ENCODE results near the gene TTF1.
"Not testable (repeated sequence)": the region's sequence is repeated elsewhere in the genome, so short reads cannot be mapped to it uniquely, and the experiment has no call there.

The TTF1 gene

GRCh38 chr9:132384376-132384775, 22.3 kb downstream of the TTF1 start:
- H2AFZ ChIP-seq (ENCODE audit: low read length): no peak overlapping the region
- H3K27me3 ChIP-seq (ENCODE audit: insufficient read depth, low read length): no peaks in the 10 kb centered on the region
- peaks cover 11% of the 10 kb centered on the region for H3F3A ChIP-seq (ENCODE audit: insufficient read depth, low read length)
- H3K79me2 ChIP-seq (ENCODE audit: insufficient read depth, low read length): no peaks in the 10 kb centered on the region
- H3K9me2 ChIP-seq (ENCODE audit: low read depth, low read length): no peaks in the 10 kb centered on the region
- peak overlapping the region; percentile 18 for H3K4me3 ChIP-seq (ENCODE audit: low read depth, low read length, poor library complexity, severe bottlenecking)
- no peaks in the 10 kb centered on the region for H3K9me3 ChIP-seq (ENCODE audit: low read length)
- H4K20me1 ChIP-seq (ENCODE audit: insufficient read depth, low read length): no peaks in the 10 kb centered on the region
- peaks cover 51% of the 10 kb centered on the region for H3K4me1 ChIP-seq (ENCODE audit: insufficient read depth, low read length, severe bottlenecking)
- no peak for TF ChIP-seq EZH2 (IDR thresholded peaks at IDR 0.05; ENCODE audit: borderline replicate concordance, low read length)
- TF ChIP-seq, protein P1, sequence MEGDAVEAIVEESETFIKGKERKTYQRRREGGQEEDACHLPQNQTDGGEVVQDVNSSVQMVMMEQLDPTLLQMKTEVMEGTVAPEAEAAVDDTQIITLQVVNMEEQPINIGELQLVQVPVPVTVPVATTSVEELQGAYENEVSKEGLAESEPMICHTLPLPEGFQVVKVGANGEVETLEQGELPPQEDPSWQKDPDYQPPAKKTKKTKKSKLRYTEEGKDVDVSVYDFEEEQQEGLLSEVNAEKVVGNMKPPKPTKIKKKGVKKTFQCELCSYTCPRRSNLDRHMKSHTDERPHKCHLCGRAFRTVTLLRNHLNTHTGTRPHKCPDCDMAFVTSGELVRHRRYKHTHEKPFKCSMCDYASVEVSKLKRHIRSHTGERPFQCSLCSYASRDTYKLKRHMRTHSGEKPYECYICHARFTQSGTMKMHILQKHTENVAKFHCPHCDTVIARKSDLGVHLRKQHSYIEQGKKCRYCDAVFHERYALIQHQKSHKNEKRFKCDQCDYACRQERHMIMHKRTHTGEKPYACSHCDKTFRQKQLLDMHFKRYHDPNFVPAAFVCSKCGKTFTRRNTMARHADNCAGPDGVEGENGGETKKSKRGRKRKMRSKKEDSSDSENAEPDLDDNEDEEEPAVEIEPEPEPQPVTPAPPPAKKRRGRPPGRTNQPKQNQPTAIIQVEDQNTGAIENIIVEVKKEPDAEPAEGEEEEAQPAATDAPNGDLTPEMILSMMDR (IDR thresholded peaks at IDR 0.05; ENCODE audit: low read length): no peak
- H3K4me2 ChIP-seq (ENCODE audit: low read length): peak overlapping the region; percentile 59
- peak overlapping the region; percentile 48; the same call in 1 of the 2 replicates for H3K9ac ChIP-seq (ENCODE audit: low read length)
- peak overlapping the region; percentile 99 for H3K27ac ChIP-seq (ENCODE audit: low read depth, low read length, poor library complexity, severe bottlenecking)
- H3K36me3 ChIP-seq (ENCODE audit: insufficient read depth, low read length): peaks cover 50% of the 10 kb centered on the region

GRCh38 chr9:132383462-132383883, 23.2 kb downstream of the TTF1 start:
- Histone ChIP-seq H3K4me1 (ENCODE audit: insufficient read depth, low read length, severe bottlenecking) (peaks cover 51% of the 10 kb centered on the region), H4K20me1 (ENCODE audit: insufficient read depth, low read length) (no peaks in the 10 kb centered on the region), H3K9me2 (ENCODE audit: low read depth, low read length) (no peaks in the 10 kb centered on the region), H3K27ac (ENCODE audit: low read depth, low read length, poor library complexity, severe bottlenecking) (peak overlapping the region; percentile 99), H3K4me2 (ENCODE audit: low read length) (peak overlapping the region; percentile 59), H3K36me3 (ENCODE audit: insufficient read depth, low read length) (peaks cover 51% of the 10 kb centered on the region), H3K27me3 (ENCODE audit: insufficient read depth, low read length) (no peaks in the 10 kb centered on the region), H3F3A (ENCODE audit: insufficient read depth, low read length) (peaks cover 11% of the 10 kb centered on the region), H3K4me3 (ENCODE audit: low read depth, low read length, poor library complexity, severe bottlenecking) (peak overlapping the region; percentile 27), H2AFZ (ENCODE audit: low read length) (no peak overlapping the region), H3K9me3 (ENCODE audit: low read length) (no peaks in the 10 kb centered on the region), H3K79me2 (ENCODE audit: insufficient read depth, low read length) (no peaks in the 10 kb centered on the region), H3K9ac (ENCODE audit: low read length) (peak overlapping the region; percentile 56)
- TF ChIP-seq, protein P1 (IDR thresholded peaks at IDR 0.05; ENCODE audit: low read length): peak; percentile 27
- no peak for TF ChIP-seq EZH2 (IDR thresholded peaks at IDR 0.05; ENCODE audit: borderline replicate concordance, low read length)

DNA sequence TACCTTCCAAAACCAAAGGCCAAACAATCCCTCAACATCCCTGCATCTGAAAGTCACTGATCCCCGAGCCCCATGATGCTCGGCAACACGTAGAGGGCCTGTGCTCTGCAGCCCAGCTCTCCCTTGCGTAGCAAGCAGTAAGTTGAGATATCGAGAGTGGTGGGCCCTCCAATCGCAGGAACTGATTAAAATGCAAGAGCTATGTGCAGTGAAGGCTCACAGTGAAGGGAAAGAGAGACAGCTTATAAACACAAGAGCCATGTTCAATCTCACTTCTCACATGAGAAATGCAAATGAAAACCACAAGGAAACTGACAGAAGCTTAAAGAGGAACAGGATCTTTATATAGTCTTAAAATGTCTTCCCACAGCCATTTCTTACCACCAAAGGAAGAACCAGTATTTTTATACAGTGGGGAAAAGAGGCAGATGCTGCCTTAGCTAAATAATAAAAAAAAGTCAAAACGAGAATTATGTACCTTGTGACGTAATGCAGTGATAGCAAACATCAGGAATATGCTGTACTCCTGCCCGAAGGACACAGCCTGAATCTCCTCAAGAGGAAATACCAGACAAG, 24.6 kb downstream of the TTF1 start:
- H3K9ac ChIP-seq (ENCODE audit: low read length): peak overlapping the region; percentile 51
- no peak for TF ChIP-seq EZH2 (IDR thresholded peaks at IDR 0.05; ENCODE audit: borderline replicate concordance, low read length)
- TF ChIP-seq, protein P1 (IDR thresholded peaks at IDR 0.05; ENCODE audit: low read length): no peak
- H3K4me1 ChIP-seq (ENCODE audit: insufficient read depth, low read length, severe bottlenecking): peaks cover 51% of the 10 kb centered on the region
- H3K36me3 ChIP-seq (ENCODE audit: insufficient read depth, low read length): peaks cover 50% of the 10 kb centered on the region
- H3K27me3 ChIP-seq (ENCODE audit: insufficient read depth, low read length): no peaks in the 10 kb centered on the region
- H3K4me3 ChIP-seq (ENCODE audit: low read depth, low read length, poor library complexity, severe bottlenecking): peak overlapping the region; percentile 22
- H3F3A ChIP-seq (ENCODE audit: insufficient read depth, low read length): peaks cover 11% of the 10 kb centered on the region
- H3K9me2 ChIP-seq (ENCODE audit: low read depth, low read length): no peaks in the 10 kb centered on the region
- H3K79me2 ChIP-seq (ENCODE audit: insufficient read depth, low read length): no peaks in the 10 kb centered on the region
- no peak overlapping the region for H2AFZ ChIP-seq (ENCODE audit: low read length)
- peak overlapping the region; percentile 61 for H3K4me2 ChIP-seq (ENCODE audit: low read length)
- peak overlapping the region; percentile 99 for H3K27ac ChIP-seq (ENCODE audit: low read depth, low read length, poor library complexity, severe bottlenecking)
- H3K9me3 ChIP-seq (ENCODE audit: low read length): no peaks in the 10 kb centered on the region
- no peaks in the 10 kb centered on the region for H4K20me1 ChIP-seq (ENCODE audit: insufficient read depth, low read length)

DNA sequence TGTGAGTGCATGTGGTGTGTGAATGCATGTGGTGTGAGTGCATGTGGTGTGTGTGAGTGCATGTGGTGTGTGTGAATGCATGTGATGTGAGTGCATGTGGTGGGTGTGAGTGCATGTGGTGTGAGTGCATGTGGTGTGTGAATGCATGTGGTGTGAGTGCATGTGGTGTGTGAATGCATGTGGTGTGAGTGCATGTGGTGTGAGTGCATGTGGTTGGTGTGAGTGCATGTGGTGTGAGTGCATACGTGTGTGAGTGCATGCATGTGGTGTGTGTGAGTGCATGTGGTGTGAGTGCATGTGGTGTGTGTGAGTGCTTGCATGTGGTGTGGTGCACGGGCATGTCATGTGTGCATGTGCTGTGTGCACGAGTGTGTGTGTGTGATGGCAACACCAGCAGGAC, 28.2 kb downstream of the TTF1 start:
- H3K9ac ChIP-seq (ENCODE audit: low read length); H2AFZ ChIP-seq (ENCODE audit: low read length); H4K20me1 ChIP-seq (ENCODE audit: insufficient read depth, low read length); H3K4me3 ChIP-seq (ENCODE audit: low read depth, low read length, poor library complexity, severe bottlenecking); H3K27me3 ChIP-seq (ENCODE audit: insufficient read depth, low read length); H3K9me2 ChIP-seq (ENCODE audit: low read depth, low read length); H3K4me2 ChIP-seq (ENCODE audit: low read length); H3K27ac ChIP-seq (ENCODE audit: low read depth, low read length, poor library complexity, severe bottlenecking); H3F3A ChIP-seq (ENCODE audit: insufficient read depth, low read length); H3K9me3 ChIP-seq (ENCODE audit: low read length); H3K79me2 ChIP-seq (ENCODE audit: insufficient read depth, low read length): not testable (repeated sequence)
- H3K4me1 ChIP-seq (ENCODE audit: insufficient read depth, low read length, severe bottlenecking): peaks cover 39% of the 10 kb centered on the region
- peaks cover 45% of the 10 kb centered on the region for H3K36me3 ChIP-seq (ENCODE audit: insufficient read depth, low read length)

DNA sequence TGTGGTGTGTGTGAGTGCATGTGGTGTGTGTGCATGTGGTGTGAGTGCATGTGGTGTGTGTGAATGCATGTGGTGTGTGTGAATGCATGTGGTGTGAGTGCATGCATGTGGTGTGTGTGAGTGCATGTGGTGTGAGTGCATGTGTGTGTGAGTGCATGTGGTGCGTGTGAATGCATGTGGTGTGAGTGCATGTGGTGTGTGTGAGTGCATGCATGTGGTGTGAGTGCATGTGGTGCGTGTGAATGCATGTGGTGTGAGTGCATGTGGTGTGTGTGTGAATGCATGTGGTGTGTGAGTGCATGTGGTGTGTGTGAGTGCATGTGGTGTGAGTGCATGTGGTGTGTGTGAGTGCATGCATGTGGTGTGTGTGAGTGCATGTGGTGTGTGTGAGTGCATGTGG, 28.9 kb downstream of the TTF1 start:
- not testable (repeated sequence) for H2AFZ ChIP-seq (ENCODE audit: low read length); H3K27me3 ChIP-seq (ENCODE audit: insufficient read depth, low read length); H4K20me1 ChIP-seq (ENCODE audit: insufficient read depth, low read length); H3F3A ChIP-seq (ENCODE audit: insufficient read depth, low read length); H3K9me2 ChIP-seq (ENCODE audit: low read depth, low read length); H3K4me2 ChIP-seq (ENCODE audit: low read length); H3K9me3 ChIP-seq (ENCODE audit: low read length); H3K9ac ChIP-seq (ENCODE audit: low read length); H3K4me3 ChIP-seq (ENCODE audit: low read depth, low read length, poor library complexity, severe bottlenecking); H3K79me2 ChIP-seq (ENCODE audit: insufficient read depth, low read length); H3K27ac ChIP-seq (ENCODE audit: low read depth, low read length, poor library complexity, severe bottlenecking)
- Histone ChIP-seq H3K4me1 (ENCODE audit: insufficient read depth, low read length, severe bottlenecking) (peaks cover 39% of the 10 kb centered on the region), H3K36me3 (ENCODE audit: insufficient read depth, low read length) (peaks cover 45% of the 10 kb centered on the region)

Measured in OCI-LY1 (cell line).